OCI-LY1 (cell line): ENCODE measurements around the gene IER5.

Source experiments
- H2AFZ ChIP-seq: fragments of 200-600 bp; sonication (generic), shearing (Covaris generic); 2 replicates; pipeline ENCODE4 v1.6.0; 2014; ENCODE audit warnings: antibody characterized with exemption, mild to moderate bottlenecking, low read length
- H3F3A ChIP-seq: fragments of 200-600 bp; sonication (generic), shearing (Covaris generic); 2 replicates; pipeline ENCODE4 v1.6.0; 2014; ENCODE audit warnings: mild to moderate bottlenecking, antibody characterized with exemption, low read length, moderate library complexity; ENCODE audit not compliant: insufficient read depth
- H3K27ac ChIP-seq: fragments of 200-600 bp; sonication (generic); 2 replicates; pipeline ENCODE4 v1.5.1; 2014; ENCODE audit warnings: low read length, mixed run types, mild to moderate bottlenecking, low read depth; ENCODE audit not compliant: poor library complexity, severe bottlenecking
- H3K27me3 ChIP-seq: fragments of 200-600 bp; sonication (generic); 2 replicates; pipeline ENCODE4 v1.6.0; 2014; ENCODE audit warnings: antibody characterized with exemption, mild to moderate bottlenecking, low read length, moderate library complexity; ENCODE audit not compliant: insufficient read depth
- H3K36me3 ChIP-seq: fragments of 200-600 bp; sonication (generic); 2 replicates; pipeline ENCODE4 v1.6.1; 2014; ENCODE audit warnings: mild to moderate bottlenecking, antibody characterized with exemption, low read length, moderate library complexity, mixed read lengths; ENCODE audit not compliant: insufficient read depth
- H3K4me1 ChIP-seq: fragments of 200-600 bp; sonication (generic); 2 replicates; pipeline ENCODE4 v1.5.1; 2014; ENCODE audit warnings: mild to moderate bottlenecking, low read length, moderate library complexity; ENCODE audit not compliant: insufficient read depth, severe bottlenecking
- H3K4me2 ChIP-seq: fragments of 200-600 bp; sonication (generic), shearing (Covaris generic); 2 replicates; pipeline ENCODE4 v1.6.1; 2014; ENCODE audit warnings: low read length
- H3K4me3 ChIP-seq: fragments of 200-600 bp; sonication (generic); 2 replicates; pipeline ENCODE4 v1.5.1; 2014; ENCODE audit warnings: low read length, low read depth, mild to moderate bottlenecking, mixed read lengths; ENCODE audit not compliant: poor library complexity, severe bottlenecking
- H3K79me2 ChIP-seq: fragments of 200-600 bp; shearing (Covaris generic); 2 replicates; pipeline ENCODE4 v1.6.1; 2016; ENCODE audit warnings: mixed run types, low read length, mixed read lengths; ENCODE audit not compliant: insufficient read depth
- H3K9ac ChIP-seq: fragments of 200-600 bp; sonication (generic), shearing (Covaris generic); 2 replicates; pipeline ENCODE4 v1.6.1; 2014; ENCODE audit warnings: mild to moderate bottlenecking, low read length, mixed read lengths
- H3K9me2 ChIP-seq: fragments of 200-600 bp; sonication (generic), shearing (Covaris generic); 2 replicates; pipeline ENCODE4 v1.6.1; 2014; ENCODE audit warnings: low read depth, mild to moderate bottlenecking, low read length, mixed read lengths
- H3K9me3 ChIP-seq: fragments of 200-600 bp; shearing (Covaris generic); 2 replicates; pipeline ENCODE4 v1.6.1; 2014; ENCODE audit warnings: low read length, mixed read lengths
- H4K20me1 ChIP-seq: fragments of 200-600 bp; sonication (generic), shearing (Covaris generic); 2 replicates; pipeline ENCODE4 v1.6.0; 2016; ENCODE audit warnings: mild to moderate bottlenecking, low read length; ENCODE audit not compliant: insufficient read depth
- EZH2 ChIP-seq: fragments of 200-600 bp; sonication (generic), shearing (Covaris generic); IDR thresholded peaks from 2 replicates; pipeline ENCODE4 v1.8.0; 2017; ENCODE audit warnings: borderline replicate concordance, mixed run types, mild to moderate bottlenecking, antibody characterized with exemption, low read length, moderate library complexity, mixed read lengths
- TF ChIP-seq, protein P1 (sequence below): fragments of 200-600 bp; sonication (generic), shearing (Covaris generic); IDR thresholded peaks from 2 replicates; pipeline ENCODE4 v1.5.1; 2017; ENCODE audit warnings: mild to moderate bottlenecking, antibody characterized with exemption, low read length, moderate library complexity, mixed read lengths

The IER5 gene

GRCh38 chr1:181087400-181087901 is 1.0 kb upstream of the IER5 start:
- H3K79me2 ChIP-seq, result no peaks in the 10 kb centered on the region
- no peaks in the 10 kb centered on the region for H3F3A ChIP-seq
- H3K27ac ChIP-seq, result no peak overlapping the region
- H3K9ac ChIP-seq, result no peak overlapping the region; the same call in 1 of the 2 replicates
- H3K4me1 ChIP-seq, result peaks cover 35% of the 10 kb centered on the region
- H4K20me1 ChIP-seq, result no peaks in the 10 kb centered on the region
- H3K9me3 ChIP-seq, result no peaks in the 10 kb centered on the region
- TF ChIP-seq, protein P1, sequence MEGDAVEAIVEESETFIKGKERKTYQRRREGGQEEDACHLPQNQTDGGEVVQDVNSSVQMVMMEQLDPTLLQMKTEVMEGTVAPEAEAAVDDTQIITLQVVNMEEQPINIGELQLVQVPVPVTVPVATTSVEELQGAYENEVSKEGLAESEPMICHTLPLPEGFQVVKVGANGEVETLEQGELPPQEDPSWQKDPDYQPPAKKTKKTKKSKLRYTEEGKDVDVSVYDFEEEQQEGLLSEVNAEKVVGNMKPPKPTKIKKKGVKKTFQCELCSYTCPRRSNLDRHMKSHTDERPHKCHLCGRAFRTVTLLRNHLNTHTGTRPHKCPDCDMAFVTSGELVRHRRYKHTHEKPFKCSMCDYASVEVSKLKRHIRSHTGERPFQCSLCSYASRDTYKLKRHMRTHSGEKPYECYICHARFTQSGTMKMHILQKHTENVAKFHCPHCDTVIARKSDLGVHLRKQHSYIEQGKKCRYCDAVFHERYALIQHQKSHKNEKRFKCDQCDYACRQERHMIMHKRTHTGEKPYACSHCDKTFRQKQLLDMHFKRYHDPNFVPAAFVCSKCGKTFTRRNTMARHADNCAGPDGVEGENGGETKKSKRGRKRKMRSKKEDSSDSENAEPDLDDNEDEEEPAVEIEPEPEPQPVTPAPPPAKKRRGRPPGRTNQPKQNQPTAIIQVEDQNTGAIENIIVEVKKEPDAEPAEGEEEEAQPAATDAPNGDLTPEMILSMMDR, result no peak
- no peak for TF ChIP-seq EZH2
- no peaks in the 10 kb centered on the region for H3K9me2 ChIP-seq
- peak overlapping the region; percentile 98 for H3K4me2 ChIP-seq
- H3K36me3 ChIP-seq, result no peaks in the 10 kb centered on the region; the same call in 1 of the 2 replicates
- H3K4me3 ChIP-seq, result peak overlapping the region; percentile 87
- H2AFZ ChIP-seq, result no peak overlapping the region
- no peaks in the 10 kb centered on the region for H3K27me3 ChIP-seq

DNA sequence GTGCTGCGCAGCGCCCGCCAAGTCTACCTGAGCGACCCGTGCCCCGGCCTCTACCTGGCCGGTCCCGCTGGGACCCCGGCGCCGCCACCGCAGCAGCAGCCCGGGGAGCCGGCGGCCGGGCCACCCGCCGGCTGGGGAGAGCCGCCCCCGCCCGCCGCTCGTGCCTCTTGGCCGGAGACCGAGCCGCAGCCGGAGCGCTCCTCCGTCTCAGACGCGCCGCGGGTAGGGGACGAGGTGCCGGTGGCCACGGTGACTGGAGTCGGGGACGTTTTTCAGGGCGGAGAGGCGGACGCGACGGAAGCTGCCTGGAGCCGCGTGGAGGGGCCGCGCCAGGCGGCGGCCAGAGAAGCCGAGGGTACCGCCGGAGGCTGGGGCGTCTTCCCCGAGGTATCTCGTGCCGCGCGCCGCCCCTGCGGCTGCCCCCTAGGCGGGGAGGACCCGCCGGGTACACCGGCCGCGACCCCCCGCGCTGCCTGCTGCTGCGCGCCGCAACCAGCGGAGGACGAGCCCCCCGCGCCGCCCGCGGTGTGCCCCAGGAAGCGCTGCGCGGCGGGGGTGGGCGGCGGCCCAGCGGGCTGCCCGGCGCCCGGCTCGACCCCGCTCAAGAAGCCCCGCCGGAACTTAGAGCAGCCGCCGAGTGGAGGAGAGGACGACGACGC is 646 bp downstream of the IER5 start:
- Histone ChIP-seq H3K4me1 (peaks cover 35% of the 10 kb centered on the region), H4K20me1 (no peaks in the 10 kb centered on the region), H3F3A (no peaks in the 10 kb centered on the region), H3K9me3 (no peaks in the 10 kb centered on the region), H3K4me3 (peak overlapping the region; percentile 87), H3K9ac (peak overlapping the region; percentile 71), H2AFZ (no peak overlapping the region), H3K4me2 (peak overlapping the region; percentile 98), H3K9me2 (no peaks in the 10 kb centered on the region), H3K27me3 (no peaks in the 10 kb centered on the region), H3K79me2 (no peaks in the 10 kb centered on the region), H3K27ac (peak overlapping the region; percentile 45), H3K36me3 (no peaks in the 10 kb centered on the region; the same call in 1 of the 2 replicates)
- no peak for TF ChIP-seq EZH2
- TF ChIP-seq, protein P1, result no peak

DNA sequence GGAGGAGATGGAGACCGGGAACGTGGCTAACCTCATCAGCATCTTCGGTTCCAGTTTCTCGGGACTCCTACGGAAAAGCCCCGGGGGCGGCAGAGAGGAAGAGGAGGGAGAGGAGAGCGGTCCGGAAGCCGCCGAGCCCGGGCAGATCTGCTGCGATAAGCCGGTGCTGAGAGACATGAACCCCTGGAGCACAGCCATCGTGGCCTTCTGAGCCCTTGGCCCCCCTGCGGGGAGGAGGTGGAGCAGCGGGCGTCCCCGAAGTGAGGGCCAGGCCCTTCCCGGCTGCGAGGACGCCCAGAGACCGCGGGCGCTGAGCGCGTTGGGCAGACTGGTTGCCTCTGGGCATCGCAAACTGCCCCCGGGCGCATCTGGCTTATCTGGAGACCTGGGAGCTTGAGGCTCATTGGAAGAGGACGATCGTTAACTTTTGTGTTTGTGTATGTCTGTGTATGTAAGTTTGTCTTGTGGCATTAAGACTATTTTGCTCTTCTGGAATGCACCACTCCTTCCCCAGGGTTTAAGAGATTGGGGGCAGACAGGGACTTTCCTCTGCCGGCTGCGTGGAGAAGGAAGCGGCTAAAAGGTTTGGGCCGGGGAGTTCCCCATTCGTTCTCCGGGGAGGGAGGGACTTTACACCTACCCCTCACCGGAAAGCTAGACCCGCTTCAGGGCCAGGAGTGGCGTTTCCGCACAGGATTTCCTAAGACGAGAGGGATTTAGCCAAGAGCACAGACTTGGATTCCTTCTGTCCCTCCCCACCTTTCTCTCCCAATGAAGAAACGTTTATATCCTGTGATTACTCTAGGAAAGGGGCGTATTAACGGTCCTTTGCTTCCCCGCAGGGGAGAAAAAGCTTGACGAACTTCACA is 1.4 kb downstream of the IER5 start:
- Histone ChIP-seq H3K9me2 (no peaks in the 10 kb centered on the region), H3F3A (no peaks in the 10 kb centered on the region), H3K27me3 (no peaks in the 10 kb centered on the region), H3K79me2 (no peaks in the 10 kb centered on the region), H4K20me1 (no peaks in the 10 kb centered on the region), H3K4me1 (peaks cover 35% of the 10 kb centered on the region), H3K9ac (peak overlapping the region; percentile 66), H3K4me2 (peak overlapping the region; percentile 98), H3K9me3 (no peaks in the 10 kb centered on the region), H3K27ac (no peak overlapping the region), H3K36me3 (no peaks in the 10 kb centered on the region; the same call in 1 of the 2 replicates), H3K4me3 (peak overlapping the region; percentile 87), H2AFZ (no peak overlapping the region)
- TF ChIP-seq, protein P1, result no peak
- no peak for TF ChIP-seq EZH2
